ENCODE measurements around the gene LCTL. TPM values are rescaled to one million over a fixed set of nuclear protein-coding genes. Genes with fewer than 3 reads are reported as not detected.

Gene LCTL
- total and polyA plus RNA-seq, 2 experiments from 2014 or later: 1.8 TPM; not detected in 1

- Histone ChIP-seq H3K4me2 (no peak overlapping the region), H3K9me2 (replicated peaks; ENCODE audit: insufficient read depth) (no peaks in the 10 kb centered on the region), H3K27me3 (no peaks in the 10 kb centered on the region), H3K9me3 (ENCODE audit: low read depth) (no peaks in the 10 kb centered on the region), H3K36me3 (replicated peaks; ENCODE audit: insufficient read depth, low read depth) (no peaks in the 10 kb centered on the region), H4K20me1 (ENCODE audit: insufficient read depth, poor library complexity, severe bottlenecking) (no peaks in the 10 kb centered on the region), H3K27ac (no peak overlapping the region), H3K4me3 (no peak overlapping the region), H3K79me2 (no peaks in the 10 kb centered on the region), H2AFZ (no peak overlapping the region), H3K4me1 (ENCODE audit: insufficient read depth) (no peaks in the 10 kb centered on the region)
- WGBS (ENCODE audit: low lambda C conversion rate, missing lambda C conversion rate): 89% methylated on average over 3 of the region's 3 CpGs
- DNase-seq (ENCODE audit: low spot score): no peak
- TF ChIP-seq EZH2phosphoT487 (IDR thresholded peaks at IDR 0.05; ENCODE audit: low read depth, severe bottlenecking, unreplicated experiment): no peak
- TF ChIP-seq, protein P1, sequence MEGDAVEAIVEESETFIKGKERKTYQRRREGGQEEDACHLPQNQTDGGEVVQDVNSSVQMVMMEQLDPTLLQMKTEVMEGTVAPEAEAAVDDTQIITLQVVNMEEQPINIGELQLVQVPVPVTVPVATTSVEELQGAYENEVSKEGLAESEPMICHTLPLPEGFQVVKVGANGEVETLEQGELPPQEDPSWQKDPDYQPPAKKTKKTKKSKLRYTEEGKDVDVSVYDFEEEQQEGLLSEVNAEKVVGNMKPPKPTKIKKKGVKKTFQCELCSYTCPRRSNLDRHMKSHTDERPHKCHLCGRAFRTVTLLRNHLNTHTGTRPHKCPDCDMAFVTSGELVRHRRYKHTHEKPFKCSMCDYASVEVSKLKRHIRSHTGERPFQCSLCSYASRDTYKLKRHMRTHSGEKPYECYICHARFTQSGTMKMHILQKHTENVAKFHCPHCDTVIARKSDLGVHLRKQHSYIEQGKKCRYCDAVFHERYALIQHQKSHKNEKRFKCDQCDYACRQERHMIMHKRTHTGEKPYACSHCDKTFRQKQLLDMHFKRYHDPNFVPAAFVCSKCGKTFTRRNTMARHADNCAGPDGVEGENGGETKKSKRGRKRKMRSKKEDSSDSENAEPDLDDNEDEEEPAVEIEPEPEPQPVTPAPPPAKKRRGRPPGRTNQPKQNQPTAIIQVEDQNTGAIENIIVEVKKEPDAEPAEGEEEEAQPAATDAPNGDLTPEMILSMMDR (IDR thresholded peaks at IDR 0.05; ENCODE audit: poor library complexity): no peak
- TF ChIP-seq EZH2 (IDR thresholded peaks at IDR 0.05; ENCODE audit: borderline replicate concordance): no peak
These were observed 51.2 kb downstream of the LCTL start for GRCh38 chr15:66514586-66514985.

DNA sequence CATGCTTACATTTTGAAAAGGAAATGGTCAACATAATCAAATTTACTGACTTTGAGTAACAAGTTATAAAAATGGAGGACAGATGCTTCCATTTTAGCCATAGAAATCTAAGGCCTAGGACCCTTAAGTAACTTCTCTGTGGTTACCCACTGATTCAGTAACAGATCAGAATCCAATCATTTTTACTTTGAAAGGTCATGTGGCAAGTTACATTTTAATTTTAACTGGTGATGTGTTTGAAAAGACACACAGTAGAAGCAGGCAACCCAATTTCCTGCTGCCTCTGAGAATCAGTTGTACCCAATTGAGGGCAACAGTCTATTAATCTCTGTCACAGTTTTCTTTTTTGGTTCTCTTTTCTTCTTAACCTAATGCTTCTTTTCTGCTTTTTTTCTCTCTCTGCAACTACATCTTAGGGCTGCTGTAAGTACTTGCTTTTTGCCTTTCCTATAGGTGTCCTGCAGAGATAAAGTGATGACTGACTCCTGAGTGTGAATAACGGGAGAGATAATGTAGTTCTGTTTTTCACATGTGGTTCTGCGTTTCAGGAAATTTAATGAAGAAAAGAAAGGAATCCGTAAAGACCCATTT, 57.4 kb downstream of the LCTL start:
- Histone ChIP-seq H3K4me1 (ENCODE audit: insufficient read depth) (no peaks in the 10 kb centered on the region), H3K4me3 (no peak overlapping the region), H3K4me2 (no peak overlapping the region), H3K27ac (no peak overlapping the region), H4K20me1 (ENCODE audit: insufficient read depth, poor library complexity, severe bottlenecking) (peaks cover 10% of the 10 kb centered on the region), H3K9me2 (replicated peaks; ENCODE audit: insufficient read depth) (no peaks in the 10 kb centered on the region), H3K79me2 (peaks cover 30% of the 10 kb centered on the region), H3K27me3 (no peaks in the 10 kb centered on the region), H2AFZ (no peak overlapping the region), H3K36me3 (replicated peaks; ENCODE audit: insufficient read depth, low read depth) (no peaks in the 10 kb centered on the region), H3K9me3 (ENCODE audit: low read depth) (no peaks in the 10 kb centered on the region)
- DNase-seq (ENCODE audit: low spot score): no peak
- TF ChIP-seq EZH2phosphoT487 (IDR thresholded peaks at IDR 0.05; ENCODE audit: low read depth, severe bottlenecking, unreplicated experiment) (no peak), EZH2 (IDR thresholded peaks at IDR 0.05; ENCODE audit: borderline replicate concordance) (no peak)
- TF ChIP-seq, protein P1 (IDR thresholded peaks at IDR 0.05; ENCODE audit: poor library complexity): no peak
- 89% methylated on average over 3 of the region's 3 CpGs for WGBS (ENCODE audit: low lambda C conversion rate, missing lambda C conversion rate)

DNA sequence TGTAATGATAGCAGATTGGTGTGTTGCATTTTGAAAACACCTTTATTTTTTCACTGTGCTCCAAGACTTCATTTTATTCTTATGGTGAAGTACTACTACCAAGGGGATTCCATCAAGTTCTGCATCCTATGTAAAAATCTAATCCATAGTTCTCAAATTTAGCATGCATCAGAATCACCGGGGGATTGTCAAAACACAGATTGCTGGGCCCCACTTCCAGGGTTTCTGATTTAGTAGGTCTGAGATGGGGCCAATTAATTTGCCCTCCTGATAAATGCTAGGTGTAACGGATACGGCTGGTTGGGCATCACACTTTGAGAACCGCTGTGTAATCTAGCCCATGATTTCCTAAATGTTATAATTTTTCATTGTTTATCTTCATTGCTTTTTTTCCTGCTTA, 60.0 kb downstream of the LCTL start:
- DNase-seq (ENCODE audit: low spot score): no peak
- TF ChIP-seq EZH2phosphoT487 (IDR thresholded peaks at IDR 0.05; ENCODE audit: low read depth, severe bottlenecking, unreplicated experiment): no peak
- TF ChIP-seq, protein P1 (IDR thresholded peaks at IDR 0.05; ENCODE audit: poor library complexity): no peak
- TF ChIP-seq EZH2 (IDR thresholded peaks at IDR 0.05; ENCODE audit: borderline replicate concordance): no peak
- peaks cover 55% of the 10 kb centered on the region for H3K79me2 ChIP-seq
- peak overlapping the region; percentile 91 for H3K4me2 ChIP-seq
- H4K20me1 ChIP-seq (ENCODE audit: insufficient read depth, poor library complexity, severe bottlenecking): peaks cover 31% of the 10 kb centered on the region
- peak overlapping the region; percentile 95 for H2AFZ ChIP-seq
- WGBS (ENCODE audit: low lambda C conversion rate, missing lambda C conversion rate): 58% methylated on average over 4 of the region's 4 CpGs
- peaks cover 11% of the 10 kb centered on the region for H3K36me3 ChIP-seq (replicated peaks; ENCODE audit: insufficient read depth, low read depth)
- H3K9me2 ChIP-seq (replicated peaks; ENCODE audit: insufficient read depth): no peaks in the 10 kb centered on the region
- peaks cover 13% of the 10 kb centered on the region for H3K4me1 ChIP-seq (ENCODE audit: insufficient read depth)
- peak overlapping the region; percentile 91 for H3K4me3 ChIP-seq
- H3K27ac ChIP-seq: peak overlapping the region; percentile 99
- H3K9me3 ChIP-seq (ENCODE audit: low read depth): no peaks in the 10 kb centered on the region
- H3K27me3 ChIP-seq: no peaks in the 10 kb centered on the region

Data from hepatocyte (in vitro differentiated cells).